GM19025 (cell line): Measurements from ENCODE around the gene NBPF11.
"Not testable (repeated sequence)": the region's sequence is repeated elsewhere in the genome, so short reads cannot be mapped to it uniquely, and the experiment has no call there.

Experiments used
- ATAC-seq: cut with Tn5 transposase; IDR thresholded peaks from one replicate; pipeline ENCODE4 v1.9.1; 2021; ENCODE audit warnings: mild to moderate bottlenecking, low read depth, moderate library complexity; ENCODE audit not compliant: unreplicated experiment

NBPF11 gene, protein sequence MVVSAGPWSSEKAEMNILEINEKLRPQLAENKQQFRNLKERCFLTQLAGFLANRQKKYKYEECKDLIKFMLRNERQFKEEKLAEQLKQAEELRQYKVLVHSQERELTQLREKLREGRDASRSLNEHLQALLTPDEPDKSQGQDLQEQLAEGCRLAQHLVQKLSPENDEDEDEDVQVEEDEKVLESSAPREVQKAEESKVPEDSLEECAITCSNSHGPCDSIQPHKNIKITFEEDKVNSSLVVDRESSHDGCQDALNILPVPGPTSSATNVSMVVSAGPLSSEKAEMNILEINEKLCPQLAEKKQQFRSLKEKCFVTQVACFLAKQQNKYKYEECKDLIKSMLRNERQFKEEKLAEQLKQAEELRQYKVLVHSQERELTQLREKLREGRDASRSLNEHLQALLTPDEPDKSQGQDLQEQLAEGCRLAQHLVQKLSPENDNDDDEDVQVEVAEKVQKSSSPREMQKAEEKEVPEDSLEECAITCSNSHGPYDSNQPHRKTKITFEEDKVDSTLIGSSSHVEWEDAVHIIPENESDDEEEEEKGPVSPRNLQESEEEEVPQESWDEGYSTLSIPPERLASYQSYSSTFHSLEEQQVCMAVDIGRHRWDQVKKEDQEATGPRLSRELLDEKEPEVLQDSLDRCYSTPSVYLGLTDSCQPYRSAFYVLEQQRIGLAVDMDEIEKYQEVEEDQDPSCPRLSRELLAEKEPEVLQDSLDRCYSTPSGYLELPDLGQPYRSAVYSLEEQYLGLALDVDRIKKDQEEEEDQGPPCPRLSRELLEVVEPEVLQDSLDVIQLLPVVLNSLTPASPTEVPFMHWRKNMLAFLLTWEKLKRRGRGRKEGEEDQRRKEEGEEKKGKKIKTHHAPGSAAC

GRCh38 chr1:148151911-148152656 lies at the start of gene NBPF11:
Gene NBPF11 (minus strand): TSS chr1:148152281. CDS start chr1:148127003, 25,278 bp downstream.
- peak; percentile 81 for ATAC-seq

DNA sequence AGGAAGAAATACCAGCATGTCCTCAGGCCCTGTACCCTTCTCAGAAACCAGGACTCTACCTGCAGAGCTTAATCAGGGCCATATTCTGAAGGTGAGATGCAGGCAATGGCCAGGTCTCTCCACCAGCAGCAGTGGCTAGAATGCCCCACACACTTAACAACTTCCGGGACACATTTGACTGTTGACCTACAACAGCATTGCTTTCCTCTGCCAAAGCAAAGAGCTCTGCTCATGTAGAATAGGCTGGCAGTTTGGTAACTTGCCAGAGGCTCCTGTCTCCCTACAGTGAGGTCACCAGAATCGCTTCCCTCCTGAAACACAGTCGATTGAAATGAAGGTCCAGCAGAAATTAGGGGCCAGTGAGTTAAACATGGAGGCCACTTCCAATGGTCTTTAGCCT lies 45.3 kb upstream of the NBPF11 start:
- ATAC-seq: not testable (repeated sequence)

DNA sequence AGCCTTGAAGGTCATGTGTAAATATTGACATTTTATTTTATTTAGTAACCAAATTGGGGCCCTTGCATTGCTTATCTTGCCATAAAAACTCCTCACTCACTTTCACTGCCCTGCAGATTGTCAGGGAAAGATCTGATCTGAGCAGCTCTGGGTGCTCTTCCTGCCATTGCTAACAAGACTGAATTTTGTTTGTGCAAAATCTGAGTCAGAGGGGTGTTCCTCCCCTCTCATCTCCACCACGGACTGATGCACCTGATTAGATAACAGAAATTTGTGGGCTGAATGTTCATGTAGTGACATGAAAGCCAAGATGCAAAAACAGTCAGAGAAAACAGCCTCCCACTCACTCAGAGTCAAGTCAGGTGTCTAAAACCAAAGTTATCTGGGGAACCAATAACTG lies 44.9 kb upstream of the NBPF11 start:
- not testable (repeated sequence) for ATAC-seq

DNA sequence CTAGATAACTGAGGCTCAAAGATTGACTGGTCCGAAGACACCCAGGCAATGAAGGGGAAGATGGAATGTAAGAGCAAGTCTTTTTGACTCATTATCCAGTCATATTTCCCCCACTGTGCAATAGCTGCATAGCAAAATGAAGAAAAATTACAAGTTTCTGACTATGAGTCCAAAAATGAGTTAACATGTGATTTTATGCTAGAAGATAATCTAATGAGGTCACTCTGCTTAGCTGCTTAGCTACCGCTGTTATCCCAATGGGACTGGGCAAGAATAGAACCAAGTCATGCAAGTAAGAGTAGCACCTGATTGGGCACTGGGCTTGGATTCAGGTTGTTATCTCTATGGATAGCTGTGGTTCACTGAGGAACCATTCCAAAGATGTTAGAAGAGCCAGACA lies 43.0 kb upstream of the NBPF11 start:
- ATAC-seq: not testable (repeated sequence)

- not testable (repeated sequence) for ATAC-seq
Observed at GRCh38 chr1:148188768-148189167, 36.7 kb upstream of the NBPF11 start.

DNA sequence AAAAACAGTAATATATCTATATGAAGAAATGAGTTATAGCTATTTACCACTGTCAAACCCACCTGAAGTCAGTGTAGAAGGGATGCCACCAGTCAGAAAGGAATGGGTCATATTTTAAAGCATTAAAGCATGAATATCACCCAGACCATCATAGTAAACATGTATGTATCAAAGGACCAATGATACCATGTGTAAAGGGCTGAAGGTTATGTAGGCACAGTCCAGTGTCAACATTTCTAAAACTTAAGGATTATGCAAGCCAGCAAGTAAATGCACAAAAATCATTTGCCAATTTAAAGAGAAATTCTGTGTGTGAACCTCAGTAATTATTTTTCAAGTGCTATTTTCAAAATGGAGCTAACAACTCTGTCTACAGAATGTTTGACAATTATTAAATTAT lies 26.6 kb upstream of the NBPF11 start:
- not testable (repeated sequence) for ATAC-seq

GRCh38 chr1:148175414-148175813 lies 23.3 kb upstream of the NBPF11 start:
- not testable (repeated sequence) for ATAC-seq

GRCh38 chr1:148171995-148172394 lies 19.9 kb upstream of the NBPF11 start:
- not testable (repeated sequence) for ATAC-seq

DNA sequence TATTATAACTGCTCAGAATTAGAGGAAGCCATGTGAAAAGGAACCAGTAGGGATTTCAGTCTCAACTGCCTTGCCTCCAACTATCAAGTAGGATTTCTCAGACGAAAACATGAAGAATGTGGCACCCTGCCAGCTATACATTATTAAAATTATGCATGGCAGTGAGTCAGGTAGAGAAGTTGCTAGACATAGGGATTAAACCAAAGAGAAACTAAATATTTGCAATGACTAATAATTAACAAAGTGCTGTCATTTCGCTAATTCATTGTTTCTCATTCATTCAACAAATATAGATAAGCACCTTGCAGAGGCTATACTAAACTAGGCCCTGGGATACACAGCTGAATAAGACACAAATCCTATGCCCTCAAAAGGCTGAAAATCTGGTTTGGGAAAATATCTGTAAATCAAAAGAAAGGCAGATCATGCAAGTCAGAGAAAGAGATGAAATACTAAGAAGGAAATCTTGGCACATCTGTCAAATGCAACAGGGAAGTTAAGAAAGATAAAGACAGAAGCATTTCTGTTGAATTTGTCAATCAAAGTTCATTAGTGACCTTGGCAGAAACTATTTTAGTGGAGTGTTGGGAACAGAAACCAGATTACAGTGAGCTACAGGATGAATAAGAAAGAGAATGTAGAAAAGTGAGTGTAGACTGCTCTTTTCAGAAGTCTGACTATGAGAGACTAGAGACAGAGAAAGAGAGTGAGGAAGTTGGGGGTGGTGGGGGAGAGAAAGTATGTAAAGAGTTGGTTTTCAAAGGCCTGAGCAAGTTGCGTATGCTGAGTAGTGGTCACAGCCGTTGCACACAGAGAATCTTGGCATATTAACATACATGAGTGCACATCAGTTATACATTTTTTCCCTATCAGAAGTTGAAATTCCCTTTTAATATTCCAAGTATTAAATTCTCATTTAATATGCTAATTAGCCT lies 14.7 kb upstream of the NBPF11 start:
- ATAC-seq: no peak

GRCh38 chr1:148162363-148162762 lies 10.3 kb upstream of the NBPF11 start:
- ATAC-seq: no peak

DNA sequence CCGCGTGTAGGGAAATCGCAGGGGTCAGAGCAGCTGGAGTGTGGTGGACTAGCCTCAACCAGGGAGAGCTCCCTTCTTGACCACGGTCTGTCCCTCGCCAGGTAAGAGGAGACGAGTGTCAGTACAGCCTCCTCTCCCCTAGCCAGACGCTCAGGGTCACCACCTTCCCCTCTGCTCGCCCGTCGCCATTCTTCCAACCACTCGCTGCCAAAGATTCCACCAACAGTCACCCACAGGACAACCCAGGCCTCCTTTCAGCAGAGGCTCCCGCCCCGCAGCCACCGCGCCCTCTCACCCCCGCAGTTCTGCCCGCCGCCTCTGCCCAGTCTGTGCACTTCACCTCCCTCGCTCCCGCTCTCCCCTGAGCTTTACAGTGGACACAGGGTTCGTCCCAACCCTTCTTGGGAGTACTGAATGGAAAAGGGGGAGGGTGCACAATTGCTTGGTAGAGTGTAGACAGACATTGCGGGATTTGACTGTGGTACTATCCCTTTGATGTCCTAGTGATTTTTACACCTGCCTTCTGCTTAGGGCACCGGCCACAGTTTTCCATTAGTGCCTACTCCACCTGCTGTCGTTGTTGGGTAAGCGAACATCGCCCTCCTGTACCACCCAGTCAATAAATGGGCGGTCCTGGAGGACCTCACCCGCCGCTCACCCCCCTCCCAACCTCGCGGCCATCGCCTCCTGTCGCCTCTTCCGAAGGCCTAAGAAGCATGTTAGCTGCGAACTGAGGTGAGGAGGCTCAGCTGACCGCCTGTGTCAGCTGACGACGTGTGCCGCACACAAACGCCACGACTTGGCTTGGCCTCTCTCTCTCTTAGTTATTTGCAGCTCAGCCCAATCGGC lies 9.2 kb upstream of the NBPF11 start:
- no peak for ATAC-seq

GRCh38 chr1:148160343-148161052 lies 8.4 kb upstream of the NBPF11 start:
- no peak for ATAC-seq

GRCh38 chr1:148160048-148160342 lies 7.9 kb upstream of the NBPF11 start:
- no peak for ATAC-seq

DNA sequence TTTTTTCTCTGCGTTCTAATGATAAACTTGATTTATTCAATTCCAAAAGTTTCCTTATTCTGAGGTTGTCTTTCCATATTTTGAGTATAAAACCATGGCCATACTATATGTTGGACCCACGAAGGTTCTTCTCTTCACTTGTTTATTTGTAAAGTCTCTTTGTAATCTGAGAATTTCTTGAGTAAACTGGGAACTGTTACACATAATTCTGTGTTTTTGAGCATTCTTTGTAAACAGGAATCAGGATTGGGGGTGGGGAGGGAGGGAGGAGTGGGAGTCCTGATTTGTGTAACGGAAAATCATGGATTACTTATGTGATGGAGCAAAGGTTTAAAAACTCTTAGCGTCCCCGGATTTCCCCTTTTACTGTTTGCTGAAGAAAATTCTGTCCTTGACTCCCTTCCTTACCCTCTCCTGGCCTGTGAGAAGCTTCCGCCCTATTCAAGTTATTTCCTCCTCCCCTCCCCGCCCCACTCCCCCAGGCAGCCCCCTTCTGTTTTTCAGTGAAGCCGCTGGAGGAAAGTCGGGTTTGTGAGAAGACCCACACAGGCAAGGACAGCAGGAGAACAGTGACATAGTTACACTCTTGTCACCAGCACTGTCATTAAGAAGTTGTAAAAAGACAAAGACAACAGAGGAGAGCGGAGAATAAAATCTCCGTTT lies 6.4 kb upstream of the NBPF11 start:
- ATAC-seq: no peak

DNA sequence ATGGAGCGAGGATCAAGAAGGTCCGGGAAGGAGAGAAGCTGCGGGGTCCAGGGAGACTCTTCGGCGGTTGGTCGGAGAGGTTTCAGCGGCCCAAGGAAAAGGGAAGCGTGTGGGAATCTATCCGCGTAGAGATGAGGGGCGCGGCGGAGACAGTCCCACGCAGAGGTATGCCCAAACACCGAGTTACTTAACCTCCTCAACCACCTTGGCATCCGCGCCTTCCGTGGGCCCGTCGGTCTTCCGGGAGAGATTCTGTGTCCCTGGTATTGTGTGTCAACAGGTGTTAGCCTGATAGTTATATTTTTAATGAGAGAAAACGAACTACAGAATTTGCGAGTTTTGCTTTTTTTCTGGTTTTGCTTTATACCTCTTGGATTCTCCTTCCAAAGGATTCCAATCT lies 5.7 kb upstream of the NBPF11 start:
- not testable (repeated sequence) for ATAC-seq

DNA sequence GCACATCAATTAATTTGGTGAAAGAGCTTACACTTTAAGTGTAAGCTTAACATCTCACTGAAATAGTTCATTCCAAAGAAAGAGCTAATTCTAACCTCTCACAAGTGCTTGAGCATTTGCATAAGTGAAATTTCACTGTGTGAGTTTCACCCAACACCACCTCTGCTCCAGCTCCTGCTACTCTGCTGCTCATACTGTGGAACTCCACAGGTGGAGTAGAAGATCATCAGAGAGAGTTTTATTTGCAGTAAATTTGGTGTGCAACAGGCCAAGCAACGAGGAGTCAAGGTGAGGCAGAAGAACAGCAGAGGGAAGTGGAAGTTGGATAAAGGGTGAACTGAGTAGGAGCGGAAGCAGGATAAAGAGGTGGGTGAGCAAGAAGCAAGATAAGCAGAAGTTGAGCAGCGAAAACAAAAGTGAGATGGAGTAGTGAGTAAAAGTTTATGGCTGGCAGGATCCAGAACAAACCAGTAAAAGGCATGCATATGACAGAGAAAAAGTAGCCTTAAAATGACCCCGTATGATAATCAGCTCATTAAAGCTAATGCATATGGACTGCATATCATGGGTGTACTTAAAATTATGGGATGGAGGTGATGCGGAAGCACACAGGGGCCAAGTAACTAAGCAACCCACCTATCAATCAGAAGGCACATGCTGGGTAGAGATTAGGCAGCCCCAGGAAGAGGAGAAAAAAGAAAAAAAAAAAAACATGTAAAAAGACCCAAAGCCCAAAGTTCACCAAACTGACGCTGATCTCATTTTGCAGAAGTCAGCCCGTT lies 3.6 kb upstream of the NBPF11 start:
- not testable (repeated sequence) for ATAC-seq

- not testable (repeated sequence) for ATAC-seq
Observed at GRCh38 chr1:148152795-148153194, 714 bp upstream of the NBPF11 start.
